GM23338 (cell line): ENCODE results near the gene GDAP1L1. TPM values are rescaled to one million over a fixed set of nuclear protein-coding genes. Genes with fewer than 3 reads are reported as not detected.

ENCODE experiments used
- ATAC-seq: fragments of 200-7000 bp; cut with Tn5 transposase; 3 replicates; pipeline ENCODE4 v1.9.1; 2020
- DNase-seq: peaks from one replicate; pipeline ENCODE4 v3.0.0-alpha.2; 2015; ENCODE audit warnings: low spot score
- H2AFZ ChIP-seq: fragments of 200-600 bp; sonication (generic); 2 replicates; pipeline ENCODE4 v1.8.0; 2016; ENCODE audit warnings: antibody characterized with exemption, mild to moderate bottlenecking, moderate library complexity
- H3F3A ChIP-seq: fragments of 200-600 bp; sonication (generic); replicated peaks from 2 replicates; pipeline ENCODE4 v1.8.0; 2017; ENCODE audit warnings: antibody characterized with exemption, mixed run types, low read depth
- H3K27ac ChIP-seq: fragments of 200-600 bp; sonication (generic); 2 replicates; pipeline ENCODE4 v1.6.1; 2016; ENCODE audit warnings: low read depth
- H3K27me3 ChIP-seq: fragments of 200-600 bp; sonication (generic); 2 replicates; pipeline ENCODE4 v1.8.0; 2016; ENCODE audit warnings: mild to moderate bottlenecking, mixed run types, moderate library complexity; ENCODE audit not compliant: insufficient read depth
- H3K36me3 ChIP-seq: fragments of 200-600 bp; sonication (generic); 2 replicates; pipeline ENCODE4 v1.8.0; 2016; ENCODE audit warnings: mild to moderate bottlenecking; ENCODE audit not compliant: insufficient read depth
- H3K4me1 ChIP-seq: fragments of 200-600 bp; sonication (generic); 2 replicates; pipeline ENCODE4 v1.8.0; 2016; ENCODE audit warnings: mild to moderate bottlenecking, moderate library complexity; ENCODE audit not compliant: insufficient read depth
- H3K4me2 ChIP-seq: fragments of 200-600 bp; sonication (generic); 2 replicates; pipeline ENCODE4 v1.7.1; 2017; ENCODE audit warnings: mixed run types
- H3K4me3 ChIP-seq: fragments of 200-600 bp; sonication (generic); 2 replicates; pipeline ENCODE4 v1.6.1; 2016; ENCODE audit warnings: mixed run types
- H3K79me2 ChIP-seq: fragments of 200-600 bp; sonication (generic); replicated peaks from 2 replicates; pipeline ENCODE4 v1.8.0; 2017; ENCODE audit warnings: mild to moderate bottlenecking; ENCODE audit not compliant: insufficient read depth
- H3K9me2 ChIP-seq: fragments of 200-600 bp; sonication (generic); 2 replicates; pipeline ENCODE4 v1.8.0; 2017; ENCODE audit not compliant: insufficient read depth
- H4K20me1 ChIP-seq: fragments of 200-600 bp; sonication (generic); replicated peaks from 2 replicates; pipeline ENCODE4 v1.8.0; 2017; ENCODE audit warnings: mild to moderate bottlenecking; ENCODE audit not compliant: insufficient read depth
- H3K27ac Mint-ChIP-seq: 2 replicates; pipeline ENCODE4 v1.8.0; 2020; ENCODE audit warnings: inconsistent platforms, mild to moderate bottlenecking, moderate library complexity, mixed read lengths
- H3K27me3 Mint-ChIP-seq: 3 replicates; pipeline ENCODE4 v1.8.0; 2022; ENCODE audit warnings: low read depth, mild to moderate bottlenecking, moderate library complexity, mixed read lengths, inconsistent platforms; ENCODE audit not compliant: insufficient read depth, poor library complexity
- H3K36me3 Mint-ChIP-seq: 3 replicates; pipeline ENCODE4 v1.8.0; 2021; ENCODE audit warnings: low read depth, mild to moderate bottlenecking, inconsistent platforms, moderate library complexity, mixed read lengths
- H3K4me1 Mint-ChIP-seq: 3 replicates; pipeline ENCODE4 v1.8.0; 2020; ENCODE audit warnings: mild to moderate bottlenecking, inconsistent platforms, mixed read lengths
- H3K4me3 Mint-ChIP-seq: 3 replicates; pipeline ENCODE4 v1.8.0; 2021; ENCODE audit warnings: moderate library complexity, mild to moderate bottlenecking, inconsistent platforms, mixed read lengths
- H3K9me3 Mint-ChIP-seq: 3 replicates; pipeline ENCODE4 v1.8.0; 2020; ENCODE audit warnings: moderate library complexity, mild to moderate bottlenecking, inconsistent platforms, mixed read lengths
- CREB1 ChIP-seq: fragments of 250-450 bp; sonication (Bioruptor Pico); IDR thresholded peaks from 2 replicates; pipeline ENCODE4 v1.5.0; 2020; ENCODE audit warnings: low read depth, mild to moderate bottlenecking, moderate library complexity
- EZH2 ChIP-seq: fragments of 200-600 bp; sonication (generic); IDR thresholded peaks from one replicate; pipeline ENCODE4 v1.8.0; 2017; ENCODE audit warnings: antibody characterized with exemption, mild to moderate bottlenecking, low read depth; ENCODE audit not compliant: unreplicated experiment
- EZH2phosphoT487 ChIP-seq: fragments of 200-600 bp; sonication (generic); IDR thresholded peaks from one replicate; pipeline ENCODE4 v1.8.1; 2018; ENCODE audit warnings: antibody characterized with exemption; ENCODE audit not compliant: unreplicated experiment
- JUNB ChIP-seq: IDR thresholded peaks from one replicate; pipeline ENCODE4 v1.6.1; 2016; ENCODE audit warnings: antibody characterized with exemption; ENCODE audit not compliant: unreplicated experiment
- NANOG ChIP-seq: IDR thresholded peaks from 2 replicates; pipeline ENCODE4 v1.6.1; 2016; ENCODE audit warnings: antibody characterized with exemption, borderline replicate concordance
- POLR2AphosphoS5 ChIP-seq: IDR thresholded peaks from 2 replicates; pipeline ENCODE4 v1.6.1; 2016; ENCODE audit warnings: antibody characterized with exemption, low read depth
- STAT1 ChIP-seq: IDR thresholded peaks from one replicate; pipeline ENCODE4 v1.6.1; 2016; ENCODE audit warnings: antibody characterized with exemption; ENCODE audit not compliant: unreplicated experiment
- ZNF114 ChIP-seq: fragments of 250-450 bp; sonication (Bioruptor Pico); IDR thresholded peaks from 2 replicates; pipeline ENCODE4 v1.5.0; 2020; ENCODE audit warnings: mild to moderate bottlenecking, moderate library complexity
- ZNF331 ChIP-seq: fragments of 250-450 bp; sonication (Bioruptor Pico); IDR thresholded peaks from 2 replicates; pipeline ENCODE4 v1.5.0; 2020; ENCODE audit warnings: low read depth, mild to moderate bottlenecking, moderate library complexity
- polyA plus RNA-seq: library from polyadenylated mRNA; unstranded; fragments of >200 nt; fragmentation: Nextera tagmentation; extraction: Ambion mirVana; gene quantifications from 2 replicates; pipeline ENCODE4 v1.2.1, GENCODE V29; 2016
- total RNA-seq: library from RNA; depleted of rRNA; stranded (reverse); fragments of >200 nt; shearing (Covaris generic); gene quantifications from 2 replicates; pipeline ENCODE4 v1.2.3, GENCODE V29; 2014
- TF ChIP-seq, protein P1 (sequence below): IDR thresholded peaks from 2 replicates; pipeline ENCODE4 v1.6.1; 2016; ENCODE audit warnings: antibody characterized with exemption
- TF ChIP-seq, protein P2 (sequence below): IDR thresholded peaks from one replicate; pipeline ENCODE4 v1.6.1; 2018; ENCODE audit warnings: antibody characterized with exemption; ENCODE audit not compliant: unreplicated experiment
- TF ChIP-seq, protein P3 (sequence below): fragments of 250-450 bp; sonication (Bioruptor Pico); IDR thresholded peaks from 2 replicates; pipeline ENCODE4 v1.5.0; 2020; ENCODE audit warnings: mild to moderate bottlenecking, moderate library complexity
- TF ChIP-seq, protein P4 (sequence below), 2 experiments: fragments of 200-600 bp in 1 of 2; sonication (generic) in 1 of 2; conservative IDR thresholded peaks; 2 replicates each; pipeline versions ENCODE4 v1.5.1 to v1.6.1; 2016 to 2017; ENCODE audit warnings: antibody characterized with exemption in 2 of 2, low read depth in 2 of 2, mild to moderate bottlenecking in 2 of 2, moderate library complexity in 1 of 2

GDAP1L1 gene
- total and polyA plus RNA-seq, 2 experiments from 2014 or later, result 4.5 to 11.2 TPM

DNA sequence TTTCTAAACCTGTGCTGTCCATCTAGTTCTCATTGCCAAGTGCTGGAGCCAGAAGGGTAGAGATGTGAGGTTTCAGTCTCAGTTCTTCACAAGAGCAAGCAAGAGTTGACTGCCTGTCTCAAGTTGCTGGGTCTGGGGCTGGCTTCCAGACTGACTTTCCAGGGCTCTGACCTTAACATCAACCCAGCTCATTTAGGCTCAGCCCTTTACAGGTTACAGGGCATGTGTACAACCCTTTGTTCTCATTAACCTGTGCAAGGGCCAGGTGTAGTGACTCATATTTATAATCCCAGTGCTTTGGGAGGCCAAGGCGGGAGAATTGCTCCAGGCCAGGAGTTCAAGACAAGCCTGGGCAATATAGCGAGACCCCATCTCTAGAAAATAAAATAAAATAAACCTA, 33.3 kb downstream of the GDAP1L1 start:
- no peak overlapping the region for H3K27ac ChIP-seq
- no peaks in the 10 kb centered on the region for H3K27me3 ChIP-seq
- H3F3A ChIP-seq, result no peaks in the 10 kb centered on the region
- no peaks in the 10 kb centered on the region for H3K9me3 Mint-ChIP-seq
- H3K9me2 ChIP-seq, result no peaks in the 10 kb centered on the region
- no peaks in the 10 kb centered on the region; the same call in 1 of the 2 replicates for H4K20me1 ChIP-seq
- no peak overlapping the region for H3K4me3 Mint-ChIP-seq
- H3K27ac Mint-ChIP-seq, result no peak overlapping the region
- no peak overlapping the region for H3K4me3 ChIP-seq
- TF ChIP-seq, protein P1, sequence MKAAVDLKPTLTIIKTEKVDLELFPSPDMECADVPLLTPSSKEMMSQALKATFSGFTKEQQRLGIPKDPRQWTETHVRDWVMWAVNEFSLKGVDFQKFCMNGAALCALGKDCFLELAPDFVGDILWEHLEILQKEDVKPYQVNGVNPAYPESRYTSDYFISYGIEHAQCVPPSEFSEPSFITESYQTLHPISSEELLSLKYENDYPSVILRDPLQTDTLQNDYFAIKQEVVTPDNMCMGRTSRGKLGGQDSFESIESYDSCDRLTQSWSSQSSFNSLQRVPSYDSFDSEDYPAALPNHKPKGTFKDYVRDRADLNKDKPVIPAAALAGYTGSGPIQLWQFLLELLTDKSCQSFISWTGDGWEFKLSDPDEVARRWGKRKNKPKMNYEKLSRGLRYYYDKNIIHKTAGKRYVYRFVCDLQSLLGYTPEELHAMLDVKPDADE, result no peak
- TF ChIP-seq ZNF114 (no peak), STAT1 (no peak), EZH2 (no peak), CREB1 (CRISPR knock-in tag) (no peak), ZNF331 (no peak), POLR2AphosphoS5 (no peak), JUNB (no peak), EZH2phosphoT487 (no peak), NANOG (no peak)
- TF ChIP-seq, protein P2, sequence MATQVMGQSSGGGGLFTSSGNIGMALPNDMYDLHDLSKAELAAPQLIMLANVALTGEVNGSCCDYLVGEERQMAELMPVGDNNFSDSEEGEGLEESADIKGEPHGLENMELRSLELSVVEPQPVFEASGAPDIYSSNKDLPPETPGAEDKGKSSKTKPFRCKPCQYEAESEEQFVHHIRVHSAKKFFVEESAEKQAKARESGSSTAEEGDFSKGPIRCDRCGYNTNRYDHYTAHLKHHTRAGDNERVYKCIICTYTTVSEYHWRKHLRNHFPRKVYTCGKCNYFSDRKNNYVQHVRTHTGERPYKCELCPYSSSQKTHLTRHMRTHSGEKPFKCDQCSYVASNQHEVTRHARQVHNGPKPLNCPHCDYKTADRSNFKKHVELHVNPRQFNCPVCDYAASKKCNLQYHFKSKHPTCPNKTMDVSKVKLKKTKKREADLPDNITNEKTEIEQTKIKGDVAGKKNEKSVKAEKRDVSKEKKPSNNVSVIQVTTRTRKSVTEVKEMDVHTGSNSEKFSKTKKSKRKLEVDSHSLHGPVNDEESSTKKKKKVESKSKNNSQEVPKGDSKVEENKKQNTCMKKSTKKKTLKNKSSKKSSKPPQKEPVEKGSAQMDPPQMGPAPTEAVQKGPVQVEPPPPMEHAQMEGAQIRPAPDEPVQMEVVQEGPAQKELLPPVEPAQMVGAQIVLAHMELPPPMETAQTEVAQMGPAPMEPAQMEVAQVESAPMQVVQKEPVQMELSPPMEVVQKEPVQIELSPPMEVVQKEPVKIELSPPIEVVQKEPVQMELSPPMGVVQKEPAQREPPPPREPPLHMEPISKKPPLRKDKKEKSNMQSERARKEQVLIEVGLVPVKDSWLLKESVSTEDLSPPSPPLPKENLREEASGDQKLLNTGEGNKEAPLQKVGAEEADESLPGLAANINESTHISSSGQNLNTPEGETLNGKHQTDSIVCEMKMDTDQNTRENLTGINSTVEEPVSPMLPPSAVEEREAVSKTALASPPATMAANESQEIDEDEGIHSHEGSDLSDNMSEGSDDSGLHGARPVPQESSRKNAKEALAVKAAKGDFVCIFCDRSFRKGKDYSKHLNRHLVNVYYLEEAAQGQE, result no peak
- TF ChIP-seq, protein P3, sequence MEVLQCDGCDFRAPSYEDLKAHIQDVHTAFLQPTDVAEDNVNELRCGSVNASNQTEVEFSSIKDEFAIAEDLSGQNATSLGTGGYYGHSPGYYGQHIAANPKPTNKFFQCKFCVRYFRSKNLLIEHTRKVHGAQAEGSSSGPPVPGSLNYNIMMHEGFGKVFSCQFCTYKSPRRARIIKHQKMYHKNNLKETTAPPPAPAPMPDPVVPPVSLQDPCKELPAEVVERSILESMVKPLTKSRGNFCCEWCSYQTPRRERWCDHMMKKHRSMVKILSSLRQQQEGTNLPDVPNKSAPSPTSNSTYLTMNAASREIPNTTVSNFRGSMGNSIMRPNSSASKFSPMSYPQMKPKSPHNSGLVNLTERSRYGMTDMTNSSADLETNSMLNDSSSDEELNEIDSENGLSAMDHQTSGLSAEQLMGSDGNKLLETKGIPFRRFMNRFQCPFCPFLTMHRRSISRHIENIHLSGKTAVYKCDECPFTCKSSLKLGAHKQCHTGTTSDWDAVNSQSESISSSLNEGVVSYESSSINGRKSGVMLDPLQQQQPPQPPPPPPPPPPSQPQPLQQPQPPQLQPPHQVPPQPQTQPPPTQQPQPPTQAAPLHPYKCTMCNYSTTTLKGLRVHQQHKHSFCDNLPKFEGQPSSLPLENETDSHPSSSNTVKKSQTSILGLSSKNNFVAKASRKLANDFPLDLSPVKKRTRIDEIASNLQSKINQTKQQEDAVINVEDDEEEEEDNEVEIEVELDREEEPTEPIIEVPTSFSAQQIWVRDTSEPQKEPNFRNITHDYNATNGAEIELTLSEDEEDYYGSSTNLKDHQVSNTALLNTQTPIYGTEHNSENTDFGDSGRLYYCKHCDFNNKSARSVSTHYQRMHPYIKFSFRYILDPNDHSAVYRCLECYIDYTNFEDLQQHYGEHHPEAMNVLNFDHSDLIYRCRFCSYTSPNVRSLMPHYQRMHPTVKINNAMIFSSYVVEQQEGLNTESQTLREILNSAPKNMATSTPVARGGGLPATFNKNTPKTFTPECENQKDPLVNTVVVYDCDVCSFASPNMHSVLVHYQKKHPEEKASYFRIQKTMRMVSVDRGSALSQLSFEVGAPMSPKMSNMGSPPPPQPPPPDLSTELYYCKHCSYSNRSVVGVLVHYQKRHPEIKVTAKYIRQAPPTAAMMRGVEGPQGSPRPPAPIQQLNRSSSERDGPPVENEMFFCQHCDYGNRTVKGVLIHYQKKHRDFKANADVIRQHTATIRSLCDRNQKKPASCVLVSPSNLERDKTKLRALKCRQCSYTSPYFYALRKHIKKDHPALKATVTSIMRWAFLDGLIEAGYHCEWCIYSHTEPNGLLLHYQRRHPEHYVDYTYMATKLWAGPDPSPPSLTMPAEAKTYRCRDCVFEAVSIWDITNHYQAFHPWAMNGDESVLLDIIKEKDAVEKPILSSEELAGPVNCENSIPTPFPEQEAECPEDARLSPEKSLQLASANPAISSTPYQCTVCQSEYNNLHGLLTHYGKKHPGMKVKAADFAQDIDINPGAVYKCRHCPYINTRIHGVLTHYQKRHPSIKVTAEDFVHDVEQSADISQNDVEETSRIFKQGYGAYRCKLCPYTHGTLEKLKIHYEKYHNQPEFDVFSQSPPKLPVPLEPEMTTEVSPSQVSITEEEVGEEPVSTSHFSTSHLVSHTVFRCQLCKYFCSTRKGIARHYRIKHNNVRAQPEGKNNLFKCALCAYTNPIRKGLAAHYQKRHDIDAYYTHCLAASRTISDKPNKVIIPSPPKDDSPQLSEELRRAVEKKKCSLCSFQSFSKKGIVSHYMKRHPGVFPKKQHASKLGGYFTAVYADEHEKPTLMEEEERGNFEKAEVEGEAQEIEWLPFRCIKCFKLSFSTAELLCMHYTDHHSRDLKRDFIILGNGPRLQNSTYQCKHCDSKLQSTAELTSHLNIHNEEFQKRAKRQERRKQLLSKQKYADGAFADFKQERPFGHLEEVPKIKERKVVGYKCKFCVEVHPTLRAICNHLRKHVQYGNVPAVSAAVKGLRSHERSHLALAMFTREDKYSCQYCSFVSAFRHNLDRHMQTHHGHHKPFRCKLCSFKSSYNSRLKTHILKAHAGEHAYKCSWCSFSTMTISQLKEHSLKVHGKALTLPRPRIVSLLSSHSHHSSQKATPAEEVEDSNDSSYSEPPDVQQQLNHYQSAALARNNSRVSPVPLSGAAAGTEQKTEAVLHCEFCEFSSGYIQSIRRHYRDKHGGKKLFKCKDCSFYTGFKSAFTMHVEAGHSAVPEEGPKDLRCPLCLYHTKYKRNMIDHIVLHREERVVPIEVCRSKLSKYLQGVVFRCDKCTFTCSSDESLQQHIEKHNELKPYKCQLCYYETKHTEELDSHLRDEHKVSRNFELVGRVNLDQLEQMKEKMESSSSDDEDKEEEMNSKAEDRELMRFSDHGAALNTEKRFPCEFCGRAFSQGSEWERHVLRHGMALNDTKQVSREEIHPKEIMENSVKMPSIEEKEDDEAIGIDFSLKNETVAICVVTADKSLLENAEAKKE (CRISPR knock-in tag), result no peak
- TF ChIP-seq, protein P4, sequence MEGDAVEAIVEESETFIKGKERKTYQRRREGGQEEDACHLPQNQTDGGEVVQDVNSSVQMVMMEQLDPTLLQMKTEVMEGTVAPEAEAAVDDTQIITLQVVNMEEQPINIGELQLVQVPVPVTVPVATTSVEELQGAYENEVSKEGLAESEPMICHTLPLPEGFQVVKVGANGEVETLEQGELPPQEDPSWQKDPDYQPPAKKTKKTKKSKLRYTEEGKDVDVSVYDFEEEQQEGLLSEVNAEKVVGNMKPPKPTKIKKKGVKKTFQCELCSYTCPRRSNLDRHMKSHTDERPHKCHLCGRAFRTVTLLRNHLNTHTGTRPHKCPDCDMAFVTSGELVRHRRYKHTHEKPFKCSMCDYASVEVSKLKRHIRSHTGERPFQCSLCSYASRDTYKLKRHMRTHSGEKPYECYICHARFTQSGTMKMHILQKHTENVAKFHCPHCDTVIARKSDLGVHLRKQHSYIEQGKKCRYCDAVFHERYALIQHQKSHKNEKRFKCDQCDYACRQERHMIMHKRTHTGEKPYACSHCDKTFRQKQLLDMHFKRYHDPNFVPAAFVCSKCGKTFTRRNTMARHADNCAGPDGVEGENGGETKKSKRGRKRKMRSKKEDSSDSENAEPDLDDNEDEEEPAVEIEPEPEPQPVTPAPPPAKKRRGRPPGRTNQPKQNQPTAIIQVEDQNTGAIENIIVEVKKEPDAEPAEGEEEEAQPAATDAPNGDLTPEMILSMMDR (conservative IDR thresholded peaks at IDR 0.05; ENCODE audit: low read depth in 2 of 2), result no peak
- no peak for DNase-seq
- H3K4me1 Mint-ChIP-seq, result no peaks in the 10 kb centered on the region
- H2AFZ ChIP-seq, result no peak overlapping the region
- H3K4me2 ChIP-seq, result no peak overlapping the region
- no peaks in the 10 kb centered on the region for H3K79me2 ChIP-seq
- H3K27me3 Mint-ChIP-seq, result no peaks in the 10 kb centered on the region
- H3K36me3 Mint-ChIP-seq, result no peaks in the 10 kb centered on the region
- H3K4me1 ChIP-seq, result no peaks in the 10 kb centered on the region
- ATAC-seq, result no peak
- no peaks in the 10 kb centered on the region for H3K36me3 ChIP-seq
